T47D (cell line): Measurements from ENCODE around the gene CAPN7.
A peak's percentile ranks its signal among the peaks of the same experiment; 100 is the strongest.
"Not testable (repeated sequence)": the region's sequence is repeated elsewhere in the genome, so short reads cannot be mapped to it uniquely, and the experiment has no call there.

Experiments used
- DNase-seq, 2 experiments: peaks; one replicate each; pipeline versions ENCODE4 v3.0.0 to v3.0.0-alpha.2; 2011 to 2012; ENCODE audit warnings: low read depth in 1 of 2, low spot score in 1 of 2
- JUND ChIP-seq: IDR thresholded peaks from 2 replicates; pipeline ENCODE4 v1.6.1; 2012; ENCODE audit warnings: low read depth
- in situ Hi-C: cut with HindIII; loops from 2 replicates; pipeline ENCODE4 v1.10.0; 2016; ENCODE audit warnings: low sequenced_read_pairs, low pct_unique_long_range_greater_than_20kb

Gene CAPN7

GRCh38 chr3:15181511-15181910 lies 24.5 kb upstream of the CAPN7 start:
- DNase-seq: no peak
- in situ Hi-C loops: no loop called here
- no peak for TF ChIP-seq JUND

DNA sequence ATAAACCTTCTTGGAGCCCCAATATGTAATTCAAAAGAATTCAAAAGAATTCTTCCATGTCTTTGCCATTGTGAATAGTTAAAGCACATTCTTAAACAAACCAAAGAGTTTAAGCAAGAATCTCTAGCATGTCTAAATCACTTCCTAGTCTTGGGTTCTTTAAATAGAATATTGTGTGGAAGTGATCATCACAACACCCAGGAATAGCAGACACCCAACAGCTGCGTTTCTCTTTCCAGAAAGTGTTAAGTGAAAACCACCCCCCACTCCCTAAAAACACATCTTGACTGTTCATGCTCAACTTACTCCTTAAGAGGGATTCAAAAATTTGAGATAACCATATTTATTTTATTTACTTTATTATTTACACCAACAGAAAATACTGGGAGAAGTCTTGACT lies 24.1 kb upstream of the CAPN7 start:
- no peak for TF ChIP-seq JUND
- in situ Hi-C loops: no loop called here
- DNase-seq: no peak

GRCh38 chr3:15183011-15183410 lies 23.0 kb upstream of the CAPN7 start:
- in situ Hi-C loops: no loop called here
- no peak for DNase-seq

DNA sequence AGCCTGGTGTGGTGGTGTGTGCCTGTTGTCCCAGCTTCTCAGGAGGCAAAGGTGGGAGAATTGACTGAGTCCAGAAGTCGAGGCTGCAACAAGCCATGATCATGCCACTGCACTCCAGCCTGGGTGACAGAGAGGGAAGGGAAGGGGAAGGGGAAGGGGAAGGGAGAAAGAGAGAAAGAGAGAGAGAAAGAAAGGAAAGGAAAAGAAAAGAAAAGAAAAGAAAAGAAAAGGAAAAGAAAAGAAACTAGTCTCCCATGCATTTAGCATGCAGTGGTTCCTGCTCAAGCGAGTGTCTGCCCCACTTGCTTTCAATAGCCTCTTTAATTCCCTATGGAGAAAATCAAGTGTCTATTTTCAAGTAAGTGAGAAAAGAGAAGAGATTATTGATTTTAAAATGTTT lies 20.6 kb upstream of the CAPN7 start:
- in situ Hi-C loops: no loop called here
- TF ChIP-seq JUND: no peak

More at GRCh38 chr3:15183011-15183410, 23.0 kb upstream of the CAPN7 start:
- no peak for TF ChIP-seq JUND

DNA sequence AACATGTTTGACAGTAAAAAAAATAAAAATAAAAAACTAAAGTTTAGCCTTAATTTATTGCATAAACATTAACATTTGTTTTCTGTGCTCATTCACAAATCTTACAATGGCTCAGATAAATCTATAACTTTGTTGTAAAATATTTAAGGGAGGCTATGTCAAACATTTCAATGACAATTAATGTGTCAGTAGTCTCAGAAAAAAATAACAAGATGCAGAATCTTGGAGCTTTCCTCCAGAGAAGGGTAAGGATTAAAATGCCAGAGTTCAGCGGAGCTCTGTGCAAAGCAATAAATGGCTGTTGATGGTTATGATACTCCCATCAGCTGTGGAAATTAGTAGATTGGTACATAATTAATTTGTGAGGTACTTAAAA lies 20.0 kb upstream of the CAPN7 start:
- in situ Hi-C loops: no loop called here
- DNase-seq: no peak
- no peak for TF ChIP-seq JUND

More for the DNA sequence above, 20.6 kb upstream of the CAPN7 start:
- DNase-seq: no peak

GRCh38 chr3:15186477-15187164 lies 19.4 kb upstream of the CAPN7 start:
- in situ Hi-C loops, DNase-seq: not testable (repeated sequence)

DNA sequence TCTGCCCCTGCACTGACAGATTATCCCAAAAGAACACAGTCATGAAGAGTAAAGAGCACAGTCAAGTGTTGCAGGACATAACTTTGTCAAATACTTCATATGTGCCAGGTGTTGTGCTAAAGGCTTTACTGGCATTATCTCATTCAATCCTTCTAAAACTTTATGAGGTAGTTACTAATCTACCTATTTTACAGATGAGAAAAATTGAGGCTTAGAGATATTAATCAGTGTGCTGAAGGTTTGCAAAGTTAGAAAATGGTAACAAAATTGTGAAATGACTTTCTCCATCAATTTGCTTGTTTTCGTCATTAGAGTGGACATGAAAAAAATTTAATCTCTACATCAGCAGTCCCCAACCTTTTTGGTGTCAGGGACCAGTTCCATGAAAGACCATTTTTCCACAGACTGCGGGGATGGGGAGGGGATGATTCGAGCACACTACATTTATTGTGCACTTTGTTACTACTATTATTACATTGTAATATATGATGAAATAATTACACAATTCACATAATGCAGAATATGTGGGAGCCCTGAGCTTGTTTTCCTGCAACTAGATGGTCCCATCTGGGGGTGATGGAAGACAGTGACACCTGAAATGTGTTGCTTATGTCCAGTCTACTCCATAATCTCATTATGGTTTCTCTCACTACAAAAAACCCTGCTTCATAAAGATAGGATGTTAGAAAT lies 8.6 kb upstream of the CAPN7 start:
- in situ Hi-C loops: no loop called here
- no peak for DNase-seq
- no peak for TF ChIP-seq JUND

DNA sequence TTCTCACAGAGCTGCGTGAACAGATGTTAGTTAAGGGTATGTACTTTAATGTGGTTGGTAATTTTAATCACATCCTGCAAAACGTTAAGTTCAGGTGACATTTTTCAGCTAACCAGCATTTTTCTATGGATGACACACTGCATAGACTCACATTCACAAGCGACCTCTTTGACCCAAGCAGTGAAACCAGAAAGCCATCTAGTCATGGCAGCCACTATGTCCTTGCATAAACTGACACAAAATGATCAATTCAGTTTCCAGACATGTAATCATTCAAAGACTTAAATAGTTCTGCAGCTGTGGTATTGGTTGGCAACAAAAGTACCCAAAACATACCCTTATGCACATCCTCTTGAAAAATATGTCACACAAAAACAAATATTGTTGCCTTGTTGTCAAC lies 7.4 kb upstream of the CAPN7 start:
- DNase-seq: no peak
- no peak for TF ChIP-seq JUND
- in situ Hi-C loops: no loop called here

- DNase-seq: no peak
- in situ Hi-C loops: no loop called here
- no peak for TF ChIP-seq JUND
Measured at GRCh38 chr3:15199493-15200105, 6.4 kb upstream of the CAPN7 start.

- in situ Hi-C loops: no loop called here
- TF ChIP-seq JUND: no peak
- peak in 1 of 2 experiments; percentile 32 for DNase-seq
Measured at GRCh38 chr3:15204005-15204404, 2.0 kb upstream of the CAPN7 start.

GRCh38 chr3:15205482-15205933 lies 538 bp upstream of the CAPN7 start:
- no peak for DNase-seq
- TF ChIP-seq JUND: no peak
- in situ Hi-C loops: no loop called here

DNA sequence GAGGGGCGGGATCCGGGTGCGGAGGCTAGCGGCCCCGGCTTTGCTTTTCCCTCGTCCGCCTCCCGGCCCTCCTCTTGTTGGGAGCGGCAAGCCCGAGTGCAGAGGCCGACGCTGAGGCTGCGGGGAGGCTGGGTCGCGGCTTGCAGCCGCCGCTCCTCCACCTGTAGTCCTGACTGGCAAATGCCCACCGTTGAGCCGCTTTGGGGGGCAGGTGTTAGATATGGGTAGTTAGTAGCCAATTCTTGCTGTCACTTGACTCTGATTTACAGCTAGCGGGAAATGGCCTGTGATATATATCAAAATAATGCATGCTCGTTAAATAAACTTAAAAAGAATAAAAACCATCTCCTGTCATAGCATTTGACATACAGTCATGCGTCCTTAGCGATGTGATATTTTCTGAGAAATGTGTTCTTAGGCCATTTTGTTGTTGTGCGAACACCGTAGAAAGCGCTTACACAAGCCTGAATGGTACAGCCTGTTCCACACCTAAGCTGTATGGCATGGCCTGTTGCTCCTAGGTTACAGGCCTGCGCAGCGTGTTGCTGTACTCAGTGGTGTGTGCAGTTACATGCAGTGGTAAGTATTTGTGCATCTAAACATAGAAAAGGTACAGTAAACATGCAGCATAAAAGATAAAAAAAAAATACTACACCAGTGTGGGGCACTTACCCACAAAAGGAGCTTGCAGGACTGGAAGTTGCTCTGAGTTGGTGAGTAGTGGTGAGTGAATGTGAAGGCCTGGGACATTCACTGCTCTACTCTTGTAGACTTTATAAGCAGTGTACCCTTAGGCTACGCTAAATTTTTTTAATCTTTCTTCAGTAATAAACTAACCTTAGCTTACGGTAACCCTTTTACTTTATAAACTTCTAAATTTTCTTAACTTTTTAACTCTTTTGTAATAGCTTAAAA lies 873 bp downstream of the CAPN7 start:
- in situ Hi-C loops: no loop called here
- TF ChIP-seq JUND: no peak
- peak; percentile 40 to 60 for DNase-seq
